Tibial artery (tissue), 4 donors: ENCODE data around the gene TMA16.

Source experiments
- DNase-seq, 2 donors: peaks; one replicate each; pipeline ENCODE4 v3.0.0-alpha.2; 2019
- H3K27ac ChIP-seq, 2 donors: fragments of 200-600 bp; sonication (generic) in 1 of 2; 1 replicate in 1 of 2; 2 replicates in 1 of 2; pipeline ENCODE4 v1.5.1; 2018 to 2019; ENCODE audit warnings: mild to moderate bottlenecking in 1 of 2
- H3K27me3 ChIP-seq, 2 donors: fragments of 200-600 bp; sonication (generic) in 1 of 2; one replicate each; pipeline versions ENCODE4 v1.5.1 to v1.6.0; 2016 to 2019
- H3K36me3 ChIP-seq, 3 donors: fragments of 200-600 bp; sonication (generic) in 2 of 3; one replicate each; pipeline ENCODE4 v1.5.1; 2016 to 2019; ENCODE audit warnings: mild to moderate bottlenecking in 2 of 3
- H3K4me1 ChIP-seq, 4 donors: fragments of 200-600 bp; sonication (generic) in 2 of 4; 1 replicate in 3 of 4; 2 replicates in 1 of 4; pipeline ENCODE4 v1.5.1; 2016 to 2019
- H3K4me3 ChIP-seq, 2 donors: fragments of 200-600 bp; sonication (generic) in 1 of 2; 1 replicate in 1 of 2; 2 replicates in 1 of 2; pipeline ENCODE4 v1.5.1; 2018 to 2019; ENCODE audit warnings: mild to moderate bottlenecking in 2 of 2
- H3K9me3 ChIP-seq, 3 donors: fragments of 200-600 bp; sonication (generic) in 1 of 3; one replicate each; pipeline ENCODE4 v1.5.1; 2016 to 2019
- CTCF ChIP-seq, 2 experiments: fragments of 200-600 bp in 1 of 2; fragments of 450-650 bp in 1 of 2; IDR thresholded peaks; one replicate each; pipeline ENCODE4 v1.5.1; 2017 to 2019; ENCODE audit warnings: antibody characterized with exemption in 2 of 2, mild to moderate bottlenecking in 1 of 2, moderate library complexity in 1 of 2
- intact Hi-C: fragments of 100-400 bp; cut with DNase I; formaldehyde crosslinking; loops from one replicate; pipeline ENCODE4 v1.15.0; 2023; ENCODE audit warnings: low total_unique reads

TMA16 gene

DNA sequence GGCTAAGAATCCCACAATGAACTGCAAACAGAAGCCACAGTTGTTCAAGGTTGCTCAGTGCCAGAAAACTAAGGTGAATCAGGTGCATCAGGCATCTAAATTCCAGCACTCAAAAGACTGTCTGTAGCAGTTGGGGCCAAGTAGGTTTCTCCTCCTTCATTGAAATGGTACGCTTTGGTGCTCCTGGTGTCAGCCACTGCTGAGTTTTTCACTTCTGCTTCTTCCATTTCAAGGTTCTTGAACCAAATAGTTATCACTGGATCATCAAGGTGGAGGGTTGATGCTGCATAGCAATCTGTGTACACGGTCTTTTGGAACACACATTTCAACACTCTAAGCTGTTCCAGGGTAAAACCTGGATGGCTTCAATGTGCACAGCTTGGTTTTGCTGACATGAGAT is 74.4 kb downstream of the TMA16 start:
- Histone ChIP-seq H3K36me3 (no peaks in the 10 kb centered on the region), H3K4me1 (no peaks in the 10 kb centered on the region), H3K9me3 (no peaks in the 10 kb centered on the region), H3K27ac (no peak overlapping the region), H3K27me3 (no peaks in the 10 kb centered on the region), H3K4me3 (no peak overlapping the region)
- no peak for DNase-seq
- no peak for TF ChIP-seq CTCF (IDR thresholded peaks at IDR 0.05)
- intact Hi-C loops: no loop called here
